ENCODE measurements around the gene ESR2. TPM values are rescaled to one million over a fixed set of nuclear protein-coding genes. Genes with fewer than 3 reads are reported as not detected.
A peak's percentile ranks its signal among the peaks of the same experiment; 100 is the strongest.

Gene ESR2
- total RNA-seq, 1 experiment from 2014 or later = 0.15 TPM

- H3K18ac ChIP-seq (ENCODE audit: insufficient read length, low read depth, low read length) = no peak overlapping the region
- no peak overlapping the region for H2BK20ac ChIP-seq (ENCODE audit: low read depth, low read length, poor library complexity, severe bottlenecking)
- H3K9ac ChIP-seq (ENCODE audit: extremely low read depth, insufficient read length, low read length) = no peak overlapping the region
- peaks cover 8% of the 10 kb centered on the region in 2 experiments for H3K4me1 Mint-ChIP-seq
- no peaks in the 10 kb centered on the region for H3K27me3 Mint-ChIP-seq (ENCODE audit: low read depth)
- H3K4me2 ChIP-seq (ENCODE audit: insufficient read depth, insufficient read length, low read length) = no peak overlapping the region
- no peak overlapping the region for H2BK15ac ChIP-seq (ENCODE audit: low read depth, low read length)
- no peak overlapping the region for H3K27ac ChIP-seq (ENCODE audit: insufficient read length, low read depth, low read length)
- H2AFZ ChIP-seq (ENCODE audit: low read length) = no peak overlapping the region
- no peak overlapping the region for H2AK5ac ChIP-seq (ENCODE audit: insufficient read length, low read length)
- H4K20me1 ChIP-seq (ENCODE audit: control insufficient read depth, insufficient read depth, insufficient read length) = no peaks in the 10 kb centered on the region
- no peak for TF ChIP-seq CTCF (conservative IDR thresholded peaks at IDR 0.05)
- H3K79me2 ChIP-seq (ENCODE audit: insufficient read depth, low read length) = no peaks in the 10 kb centered on the region
- no peak overlapping the region for H4K5ac ChIP-seq (ENCODE audit: insufficient read length, low read depth, low read length)
- no peak overlapping the region for H3K4ac ChIP-seq (ENCODE audit: low read depth, low read length)
- no peak for DNase-seq
- no peak overlapping the region for H2BK120ac ChIP-seq (ENCODE audit: low read depth, low read length, poor library complexity, severe bottlenecking)
- no peaks in the 10 kb centered on the region for H3K23me2 ChIP-seq (ENCODE audit: insufficient read length, low read depth, low read length, poor library complexity, severe bottlenecking)
- no peaks in the 10 kb centered on the region for H3K27me3 ChIP-seq (ENCODE audit: insufficient read depth, low read length)
- peaks cover 43 to 67% (median 58%) of the 10 kb centered on the region in 3 experiments; a peak in 6 of 7 replicates for H3K36me3 Mint-ChIP-seq (ENCODE audit: insufficient read depth in 1 of 3, low read depth in 3 of 3)
- no peak overlapping the region for H2BK12ac ChIP-seq (ENCODE audit: insufficient read length, low read depth, low read length)
- H3K79me1 ChIP-seq (ENCODE audit: insufficient read depth, low read depth, low read length, poor library complexity, severe bottlenecking) = no peaks in the 10 kb centered on the region
- H3K9me3 ChIP-seq (ENCODE audit: control insufficient read depth, low read depth, low read length) = no peaks in the 10 kb centered on the region
- no peaks in the 10 kb centered on the region for H3K4me1 ChIP-seq (ENCODE audit: insufficient read depth, low read length)
- H4K8ac ChIP-seq (replicated peaks; ENCODE audit: insufficient read length, low read depth, low read length) = no peak overlapping the region
- no CpG with 5 or more reads among the region's 12 CpGs for WGBS (ENCODE audit: extremely low coverage, insufficient read length, low lambda C conversion rate)
- no peak overlapping the region for H2BK5ac ChIP-seq (ENCODE audit: insufficient read length, low read length)
- H3K23ac ChIP-seq (ENCODE audit: insufficient read length, low read depth, low read length) = no peak overlapping the region
- H3T11ph ChIP-seq (ENCODE audit: low read length) = no peak overlapping the region
- no peaks in the 10 kb centered on the region for H3K9me3 Mint-ChIP-seq
- no peak overlapping the region for H3K4me3 Mint-ChIP-seq
- H4K91ac ChIP-seq (ENCODE audit: insufficient read length, low read depth, low read length) = no peak overlapping the region
- H3K14ac ChIP-seq (ENCODE audit: insufficient read depth, low read length) = no peak overlapping the region
- 0 out of 7 replicates have a peak overlapping the region, but pooled peaks of 1 of the 3 experiments have one; percentile 44 for H3K27ac Mint-ChIP-seq
- no peak overlapping the region for H3K56ac ChIP-seq (ENCODE audit: insufficient read length, low read depth, low read length)
Measured at GRCh38 chr14:64210216-64210615, 84.0 kb downstream of the ESR2 start.
